ENCODE results near the gene IFIT1B. TPM values are rescaled to one million over a fixed set of nuclear protein-coding genes. Genes with fewer than 3 reads are reported as not detected.

The IFIT1B gene
- total and polyA plus RNA-seq, 9 of the 15 experiments (the other 6 are each of a cell fraction or from before 2014, with no cell fraction given), result not detected

- no peaks in the 10 kb centered on the region; the same call in 1 of the 2 replicates for H3K9me3 ChIP-seq (replicated peaks; ENCODE audit: control insufficient read depth, insufficient read depth, low read depth, low read length)
- in situ Hi-C loops (cut with MboI), result no loop called here
- H3K9me1 ChIP-seq (ENCODE audit: control insufficient read depth, insufficient read depth, low read length), result no peaks in the 10 kb centered on the region
- H4K20me1 ChIP-seq (replicated peaks; ENCODE audit: control insufficient read depth, insufficient read depth, low read length), result no peaks in the 10 kb centered on the region
- intact Hi-C loops (cut with micrococcal nuclease), result no loop called here
- POLR2A ChIA-PET, result interaction anchor here (0.6 kb wide), 1 partner anchor 14 kb away, joined by 3 read pairs; no protein-coding TSS in a partner anchor
- DNase-seq (ENCODE audit: extremely low read depth in 1 of 4, low spot score in 3 of 4) (peak in 1 of 4 experiments; percentile 35), FAIRE-seq (no peak), ATAC-seq (peak; percentile 38; the same call in 2 of the 3 replicates)
- H3K4me1 ChIP-seq (replicated peaks in 1 of 2; ENCODE audit: control insufficient read depth in 2 of 2, insufficient read depth in 2 of 2, low read length in 2 of 2), result peaks cover 5 to 28% of the 10 kb centered on the region in 2 experiments; a peak in 4 of 5 replicates
- no peaks in the 10 kb centered on the region for H3K79me2 ChIP-seq (ENCODE audit: control insufficient read depth, insufficient read depth, low read length)
- no TSS peak for BruUV-seq (replicated peaks)
- WGBS (ENCODE audit: insufficient coverage, low coverage, missing lambda C conversion rate), result 17% methylated on average over 2 of the region's 2 CpGs
- H3K4me3 ChIP-seq, result no peak overlapping the region
- H3K36me3 ChIP-seq (ENCODE audit: control insufficient read depth, insufficient read depth, low read length), result no peaks in the 10 kb centered on the region
- CTCF ChIA-PET (ENCODE audit: low intra/inter-chr PET ratio), result no interaction called here
- no peak overlapping the region for H2AFZ ChIP-seq (ENCODE audit: low read depth, low read length)
- H3K27me3 ChIP-seq (ENCODE audit: control insufficient read depth in 2 of 2, insufficient read depth in 2 of 2, low read length in 2 of 2), result no peaks in the 10 kb centered on the region
- no peak overlapping the region for H3K27ac ChIP-seq (ENCODE audit: extremely low read depth, low read depth, low read length)
- no peak overlapping the region for H3K4me2 ChIP-seq (ENCODE audit: insufficient read depth, low read length)
- no peak overlapping the region for H3K9ac ChIP-seq (ENCODE audit: insufficient read depth in 1 of 2, low read depth in 2 of 2, low read length in 2 of 2)
- TF ChIP-seq, protein P1, sequence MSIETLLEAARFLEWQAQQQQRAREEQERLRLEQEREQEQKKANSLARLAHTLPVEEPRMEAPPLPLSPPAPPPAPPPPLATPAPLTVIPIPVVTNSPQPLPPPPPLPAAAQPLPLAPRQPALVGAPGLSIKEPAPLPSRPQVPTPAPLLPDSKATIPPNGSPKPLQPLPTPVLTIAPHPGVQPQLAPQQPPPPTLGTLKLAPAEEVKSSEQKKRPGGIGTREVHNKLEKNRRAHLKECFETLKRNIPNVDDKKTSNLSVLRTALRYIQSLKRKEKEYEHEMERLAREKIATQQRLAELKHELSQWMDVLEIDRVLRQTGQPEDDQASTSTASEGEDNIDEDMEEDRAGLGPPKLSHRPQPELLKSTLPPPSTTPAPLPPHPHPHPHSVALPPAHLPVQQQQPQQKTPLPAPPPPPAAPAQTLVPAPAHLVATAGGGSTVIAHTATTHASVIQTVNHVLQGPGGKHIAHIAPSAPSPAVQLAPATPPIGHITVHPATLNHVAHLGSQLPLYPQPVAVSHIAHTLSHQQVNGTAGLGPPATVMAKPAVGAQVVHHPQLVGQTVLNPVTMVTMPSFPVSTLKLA (conservative IDR thresholded peaks at IDR 0.05), result no peak
- TF ChIP-seq THRAP3 (IDR thresholded peaks at IDR 0.05; ENCODE audit: borderline replicate concordance) (no peak), TAF15 (IDR thresholded peaks at IDR 0.05; ENCODE audit: low read depth, low read length) (no peak)
- TF ChIP-seq, protein P2, sequence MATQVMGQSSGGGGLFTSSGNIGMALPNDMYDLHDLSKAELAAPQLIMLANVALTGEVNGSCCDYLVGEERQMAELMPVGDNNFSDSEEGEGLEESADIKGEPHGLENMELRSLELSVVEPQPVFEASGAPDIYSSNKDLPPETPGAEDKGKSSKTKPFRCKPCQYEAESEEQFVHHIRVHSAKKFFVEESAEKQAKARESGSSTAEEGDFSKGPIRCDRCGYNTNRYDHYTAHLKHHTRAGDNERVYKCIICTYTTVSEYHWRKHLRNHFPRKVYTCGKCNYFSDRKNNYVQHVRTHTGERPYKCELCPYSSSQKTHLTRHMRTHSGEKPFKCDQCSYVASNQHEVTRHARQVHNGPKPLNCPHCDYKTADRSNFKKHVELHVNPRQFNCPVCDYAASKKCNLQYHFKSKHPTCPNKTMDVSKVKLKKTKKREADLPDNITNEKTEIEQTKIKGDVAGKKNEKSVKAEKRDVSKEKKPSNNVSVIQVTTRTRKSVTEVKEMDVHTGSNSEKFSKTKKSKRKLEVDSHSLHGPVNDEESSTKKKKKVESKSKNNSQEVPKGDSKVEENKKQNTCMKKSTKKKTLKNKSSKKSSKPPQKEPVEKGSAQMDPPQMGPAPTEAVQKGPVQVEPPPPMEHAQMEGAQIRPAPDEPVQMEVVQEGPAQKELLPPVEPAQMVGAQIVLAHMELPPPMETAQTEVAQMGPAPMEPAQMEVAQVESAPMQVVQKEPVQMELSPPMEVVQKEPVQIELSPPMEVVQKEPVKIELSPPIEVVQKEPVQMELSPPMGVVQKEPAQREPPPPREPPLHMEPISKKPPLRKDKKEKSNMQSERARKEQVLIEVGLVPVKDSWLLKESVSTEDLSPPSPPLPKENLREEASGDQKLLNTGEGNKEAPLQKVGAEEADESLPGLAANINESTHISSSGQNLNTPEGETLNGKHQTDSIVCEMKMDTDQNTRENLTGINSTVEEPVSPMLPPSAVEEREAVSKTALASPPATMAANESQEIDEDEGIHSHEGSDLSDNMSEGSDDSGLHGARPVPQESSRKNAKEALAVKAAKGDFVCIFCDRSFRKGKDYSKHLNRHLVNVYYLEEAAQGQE (IDR thresholded peaks at IDR 0.05; ENCODE audit: borderline replicate concordance), result no peak
- TF ChIP-seq, protein P2 (CRISPR knock-in tag; IDR thresholded peaks at IDR 0.05; ENCODE audit: low read depth), result 0 out of 2 replicates have a peak, but pooled peaks have one; percentile 13
- TF ChIP-seq, protein P3, sequence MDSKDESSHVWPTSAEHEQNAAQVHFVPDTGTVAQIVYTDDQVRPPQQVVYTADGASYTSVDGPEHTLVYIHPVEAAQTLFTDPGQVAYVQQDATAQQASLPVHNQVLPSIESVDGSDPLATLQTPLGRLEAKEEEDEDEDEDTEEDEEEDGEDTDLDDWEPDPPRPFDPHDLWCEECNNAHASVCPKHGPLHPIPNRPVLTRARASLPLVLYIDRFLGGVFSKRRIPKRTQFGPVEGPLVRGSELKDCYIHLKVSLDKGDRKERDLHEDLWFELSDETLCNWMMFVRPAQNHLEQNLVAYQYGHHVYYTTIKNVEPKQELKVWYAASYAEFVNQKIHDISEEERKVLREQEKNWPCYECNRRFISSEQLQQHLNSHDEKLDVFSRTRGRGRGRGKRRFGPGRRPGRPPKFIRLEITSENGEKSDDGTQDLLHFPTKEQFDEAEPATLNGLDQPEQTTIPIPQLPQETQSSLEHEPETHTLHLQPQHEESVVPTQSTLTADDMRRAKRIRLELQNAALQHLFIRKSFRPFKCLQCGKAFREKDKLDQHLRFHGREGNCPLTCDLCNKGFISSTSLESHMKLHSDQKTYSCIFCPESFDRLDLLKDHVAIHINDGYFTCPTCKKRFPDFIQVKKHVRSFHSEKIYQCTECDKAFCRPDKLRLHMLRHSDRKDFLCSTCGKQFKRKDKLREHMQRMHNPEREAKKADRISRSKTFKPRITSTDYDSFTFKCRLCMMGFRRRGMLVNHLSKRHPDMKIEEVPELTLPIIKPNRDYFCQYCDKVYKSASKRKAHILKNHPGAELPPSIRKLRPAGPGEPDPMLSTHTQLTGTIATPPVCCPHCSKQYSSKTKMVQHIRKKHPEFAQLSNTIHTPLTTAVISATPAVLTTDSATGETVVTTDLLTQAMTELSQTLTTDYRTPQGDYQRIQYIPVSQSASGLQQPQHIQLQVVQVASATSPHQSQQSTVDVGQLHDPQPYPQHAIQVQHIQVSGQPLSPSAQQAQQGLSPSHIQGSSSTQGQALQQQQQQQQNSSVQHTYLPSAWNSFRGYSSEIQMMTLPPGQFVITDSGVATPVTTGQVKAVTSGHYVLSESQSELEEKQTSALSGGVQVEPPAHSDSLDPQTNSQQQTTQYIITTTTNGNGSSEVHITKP (IDR thresholded peaks at IDR 0.05; ENCODE audit: partially characterized antibody), result no peak
Measured at GRCh38 chr10:89355394-89355931, 22.4 kb upstream of the IFIT1B start.

Measured in K562 (cell line).